Measurements from ENCODE around the gene APOD.
"Not testable (repeated sequence)": the region's sequence is repeated elsewhere in the genome, so short reads cannot be mapped to it uniquely, and the experiment has no call there.

APOD gene

GRCh38 chr3:195599516-195599915, 15.8 kb upstream of the APOD start:
- not testable (repeated sequence) for H3K9me3 ChIP-seq (replicated peaks; ENCODE audit: insufficient read depth, low read length); H4K20me1 ChIP-seq (ENCODE audit: insufficient read depth, low read length); H3K4me3 ChIP-seq (ENCODE audit: low read length); H2AFZ ChIP-seq (ENCODE audit: low read length); H3K9ac ChIP-seq (ENCODE audit: low read length); H3K27ac ChIP-seq (ENCODE audit: low read length); H3K79me2 ChIP-seq (ENCODE audit: low read length); H3K27me3 ChIP-seq (replicated peaks; ENCODE audit: insufficient read depth, low read length); H3K4me2 ChIP-seq (ENCODE audit: low read depth, low read length); H3K4me1 ChIP-seq (ENCODE audit: low read length); H3F3A ChIP-seq (ENCODE audit: insufficient read depth, low read length); H3K9me2 ChIP-seq (replicated peaks; ENCODE audit: insufficient read depth, low read length); DNase-seq; H3K36me3 ChIP-seq (replicated peaks; ENCODE audit: insufficient read depth, low read length)

- no peak overlapping the region for H3K4me3 ChIP-seq (ENCODE audit: low read length)
- H3K9me3 ChIP-seq (replicated peaks; ENCODE audit: insufficient read depth, low read length), result no peaks in the 10 kb centered on the region
- H3K4me2 ChIP-seq (ENCODE audit: low read depth, low read length), result no peak overlapping the region
- H3K9me2 ChIP-seq (replicated peaks; ENCODE audit: insufficient read depth, low read length), result no peaks in the 10 kb centered on the region
- no peak overlapping the region for H2AFZ ChIP-seq (ENCODE audit: low read length)
- no peaks in the 10 kb centered on the region for H3K79me2 ChIP-seq (ENCODE audit: low read length)
- H3K27me3 ChIP-seq (replicated peaks; ENCODE audit: insufficient read depth, low read length), result no peaks in the 10 kb centered on the region
- H4K20me1 ChIP-seq (ENCODE audit: insufficient read depth, low read length), result no peaks in the 10 kb centered on the region
- DNase-seq, result no peak
- no peaks in the 10 kb centered on the region for H3F3A ChIP-seq (ENCODE audit: insufficient read depth, low read length)
- no peak overlapping the region for H3K27ac ChIP-seq (ENCODE audit: low read length)
- H3K36me3 ChIP-seq (replicated peaks; ENCODE audit: insufficient read depth, low read length), result no peaks in the 10 kb centered on the region
- H3K9ac ChIP-seq (ENCODE audit: low read length), result no peak overlapping the region
- peaks cover 7% of the 10 kb centered on the region; the same call in 1 of the 2 replicates for H3K4me1 ChIP-seq (ENCODE audit: low read length)
- TF ChIP-seq CTCF (IDR thresholded peaks at IDR 0.05; ENCODE audit: low read length) (no peak), EZH2 (optimal IDR thresholded peaks at IDR 0.05; ENCODE audit: low read depth, low read length) (no peak), EZH2phosphoT487 (IDR thresholded peaks at IDR 0.05; ENCODE audit: low read length) (no peak)
These were observed 14.1 kb upstream of the APOD start for GRCh38 chr3:195597848-195598247.

GRCh38 chr3:195597229-195597628, 13.5 kb upstream of the APOD start:
- Histone ChIP-seq H2AFZ (ENCODE audit: low read length) (no peak overlapping the region), H3K4me1 (ENCODE audit: low read length) (peaks cover 7% of the 10 kb centered on the region; the same call in 1 of the 2 replicates), H3K27me3 (replicated peaks; ENCODE audit: insufficient read depth, low read length) (no peaks in the 10 kb centered on the region), H3K27ac (ENCODE audit: low read length) (no peak overlapping the region), H3K36me3 (replicated peaks; ENCODE audit: insufficient read depth, low read length) (no peaks in the 10 kb centered on the region), H3K9me2 (replicated peaks; ENCODE audit: insufficient read depth, low read length) (no peaks in the 10 kb centered on the region), H3K9me3 (replicated peaks; ENCODE audit: insufficient read depth, low read length) (no peaks in the 10 kb centered on the region), H3F3A (ENCODE audit: insufficient read depth, low read length) (no peaks in the 10 kb centered on the region), H4K20me1 (ENCODE audit: insufficient read depth, low read length) (no peaks in the 10 kb centered on the region), H3K4me2 (ENCODE audit: low read depth, low read length) (no peak overlapping the region), H3K79me2 (ENCODE audit: low read length) (no peaks in the 10 kb centered on the region), H3K4me3 (ENCODE audit: low read length) (no peak overlapping the region), H3K9ac (ENCODE audit: low read length) (no peak overlapping the region)
- DNase-seq, result no peak
- no peak for TF ChIP-seq EZH2phosphoT487 (IDR thresholded peaks at IDR 0.05; ENCODE audit: low read length)

GRCh38 chr3:195596765-195597171, 13.0 kb upstream of the APOD start:
- TF ChIP-seq EZH2phosphoT487 (IDR thresholded peaks at IDR 0.05; ENCODE audit: low read length) (no peak), EZH2 (optimal IDR thresholded peaks at IDR 0.05; ENCODE audit: low read depth, low read length) (no peak), CTCF (IDR thresholded peaks at IDR 0.05; ENCODE audit: low read length) (no peak)
- Histone ChIP-seq H3K4me1 (ENCODE audit: low read length) (peaks cover 7% of the 10 kb centered on the region; the same call in 1 of the 2 replicates), H3K27me3 (replicated peaks; ENCODE audit: insufficient read depth, low read length) (no peaks in the 10 kb centered on the region), H2AFZ (ENCODE audit: low read length) (no peak overlapping the region), H3F3A (ENCODE audit: insufficient read depth, low read length) (no peaks in the 10 kb centered on the region), H3K27ac (ENCODE audit: low read length) (no peak overlapping the region), H3K36me3 (replicated peaks; ENCODE audit: insufficient read depth, low read length) (no peaks in the 10 kb centered on the region), H3K4me2 (ENCODE audit: low read depth, low read length) (no peak overlapping the region), H3K79me2 (ENCODE audit: low read length) (no peaks in the 10 kb centered on the region), H3K9me3 (replicated peaks; ENCODE audit: insufficient read depth, low read length) (no peaks in the 10 kb centered on the region), H4K20me1 (ENCODE audit: insufficient read depth, low read length) (no peaks in the 10 kb centered on the region), H3K9ac (ENCODE audit: low read length) (no peak overlapping the region), H3K9me2 (replicated peaks; ENCODE audit: insufficient read depth, low read length) (no peaks in the 10 kb centered on the region), H3K4me3 (ENCODE audit: low read length) (no peak overlapping the region)
- DNase-seq, result no peak

Data from MM.1S (cell line).